Small intestine (tissue), 7 donors: ENCODE measurements around the gene TBX5. TPM values are rescaled to one million over a fixed set of nuclear protein-coding genes. Genes with fewer than 3 reads are reported as not detected.

Source experiments
- DNase-seq, 2 donors: peaks; one replicate each; pipeline versions ENCODE4 v3.0.0 to v3.0.0-alpha.2; 2013
- FAIRE-seq: peaks from 2 replicates; lab custom pipeline; 2012; peaks lifted over from hg19 to GRCh38; lab: Jason Lieb, UNC
- H3K27ac ChIP-seq, 3 donors: one replicate each; pipeline ENCODE4 v1.5.1; 2013; ENCODE audit warnings: low read length in 2 of 3, mild to moderate bottlenecking in 2 of 3, control low read depth in 1 of 3, inconsistent platforms in 1 of 3, low read depth in 1 of 3, moderate library complexity in 1 of 3
- H3K27me3 ChIP-seq, 3 donors: one replicate each; pipeline ENCODE4 v1.6.1; 2013; ENCODE audit warnings: low read length in 3 of 3, inconsistent platforms in 1 of 3; ENCODE audit not compliant: control insufficient read depth in 3 of 3, insufficient read depth in 3 of 3
- H3K36me3 ChIP-seq, 3 donors: one replicate each; pipeline ENCODE4 v1.6.1; 2013; ENCODE audit warnings: low read length in 3 of 3, inconsistent platforms in 1 of 3, low read depth in 1 of 3, mild to moderate bottlenecking in 1 of 3, moderate library complexity in 1 of 3; ENCODE audit not compliant: control insufficient read depth in 3 of 3, insufficient read depth in 2 of 3
- H3K4me1 ChIP-seq, 3 donors: one replicate each; pipeline ENCODE4 v1.6.1; 2013; ENCODE audit warnings: low read length in 2 of 3, inconsistent platforms in 1 of 3, low read depth in 1 of 3, mild to moderate bottlenecking in 1 of 3, moderate library complexity in 1 of 3; ENCODE audit not compliant: control insufficient read depth in 3 of 3, insufficient read depth in 2 of 3
- H3K4me3 ChIP-seq, 3 donors: one replicate each; pipeline ENCODE4 v1.5.1; 2013; ENCODE audit warnings: low read length in 3 of 3, control low read depth in 1 of 3, inconsistent platforms in 1 of 3, low read depth in 1 of 3, mild to moderate bottlenecking in 1 of 3, moderate library complexity in 1 of 3
- H3K9me3 ChIP-seq, 2 donors: one replicate each; pipeline ENCODE4 v1.6.1; 2013; ENCODE audit warnings: low read depth in 1 of 2, low read length in 1 of 2; ENCODE audit not compliant: control insufficient read depth in 2 of 2, insufficient read depth in 1 of 2
- WGBS, 3 donors: extraction: QIAGEN DNeasy Blood & Tissue Kit; methylation state at CpG; one replicate each; pipeline ENCODE4 v1.1.7; 2013; 5-methylcytosine and 5-hydroxymethylcytosine counted together
- polyA plus RNA-seq, 4 donors: library from polyadenylated mRNA; stranded (reverse) in 3 of 4; unstranded in 1 of 4; fragments of 200-250 nt in 3 of 4; fragments of 120-200 nt in 1 of 4; gene quantifications; one replicate each; pipeline versions ENCODE4 v1.2.1 to v1.2.3, GENCODE V29; 2013
- donor health status: healthy with polysubstance abuse.
- donor health status: control.
- donor health status: control.
- donor health status: Bipolar disorder and iron deficiency.
- donor health status: healthy.

TBX5 gene
- polyA plus RNA-seq, 4 donors: not detected

GRCh38 chr12:114439817-114440216 is 33.9 kb upstream of the TBX5 start:
- WGBS, 3 donors: 2 to 9% (median 2%) methylated on average over 19 of the region's 19 CpGs
- FAIRE-seq (no peak), DNase-seq (no peak)
- Histone ChIP-seq H3K36me3 (no peaks in the 10 kb centered on the region), H3K4me1 (no peaks in the 10 kb centered on the region), H3K27ac (no peak overlapping the region), H3K9me3 (no peaks in the 10 kb centered on the region), H3K27me3 (peaks cover 17 to 75% (median 47%) of the 10 kb centered on the region in 3 donors), H3K4me3 (no peak overlapping the region)

DNA sequence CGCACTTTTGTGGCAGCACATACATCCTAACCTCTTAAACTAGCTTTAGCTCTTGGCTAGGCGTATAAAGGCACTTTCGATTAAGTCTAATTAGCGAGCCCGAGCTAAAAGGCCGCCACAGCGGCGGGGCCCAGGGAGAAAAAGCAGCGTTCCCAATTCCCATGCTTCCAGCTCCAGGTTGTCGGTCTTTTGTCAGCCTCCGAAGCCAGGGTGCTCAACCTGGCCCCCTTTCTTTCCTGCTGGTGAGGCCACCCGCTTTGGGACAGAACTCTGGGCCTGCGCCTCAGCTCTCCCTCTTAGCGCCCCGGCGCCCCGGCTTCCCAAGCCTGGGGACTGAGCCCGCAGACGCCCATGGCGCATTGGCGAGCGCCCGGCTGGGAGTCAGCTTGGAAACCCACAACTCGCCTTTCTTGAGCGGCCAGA is 33.3 kb upstream of the TBX5 start:
- no peaks in the 10 kb centered on the region for H3K9me3 ChIP-seq
- H3K36me3 ChIP-seq: no peaks in the 10 kb centered on the region
- DNase-seq (no peak), FAIRE-seq (no peak)
- H3K27ac ChIP-seq: no peak overlapping the region
- WGBS, 3 donors: 4 to 19% (median 14%) methylated on average over 25 of the region's 25 CpGs
- no peak overlapping the region for H3K4me3 ChIP-seq
- H3K27me3 ChIP-seq: peaks cover 14 to 70% (median 41%) of the 10 kb centered on the region in 3 donors
- H3K4me1 ChIP-seq: no peaks in the 10 kb centered on the region

DNA sequence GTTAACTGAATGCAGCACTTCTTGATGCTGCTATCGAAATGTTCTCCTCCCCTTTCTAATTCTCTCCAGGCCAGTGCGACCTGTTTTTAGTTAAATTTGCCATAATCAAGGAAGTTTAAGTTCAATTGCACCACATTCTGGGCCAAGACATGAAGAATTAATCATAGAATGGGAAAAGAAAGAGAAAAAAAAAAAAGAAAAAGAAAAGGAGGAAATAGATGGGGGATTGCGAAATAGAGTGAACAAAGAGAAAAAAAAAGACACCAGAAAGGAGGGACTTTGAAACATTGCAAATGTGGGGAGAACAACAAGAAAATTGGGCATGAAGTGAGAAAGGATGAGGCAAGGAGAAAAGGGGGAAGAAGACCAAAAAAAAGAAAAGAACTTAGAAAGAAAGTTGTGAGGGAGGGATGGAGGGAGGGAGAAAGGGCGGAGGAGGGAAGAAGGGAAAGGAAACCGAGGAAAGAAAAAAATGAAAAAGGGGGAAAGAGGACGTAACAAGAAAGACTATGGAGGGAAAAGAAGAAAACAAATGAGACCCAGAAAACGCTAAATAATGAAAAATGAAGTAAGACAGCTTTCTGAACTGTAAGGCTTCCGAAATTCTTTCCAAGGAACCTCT is 32.8 kb upstream of the TBX5 start:
- 7 to 14% (median 9%) methylated on average over 8 of the region's 8 CpGs for WGBS, 3 donors
- DNase-seq (no peak), FAIRE-seq (no peak)
- Histone ChIP-seq H3K27me3 (peaks cover 12 to 65% (median 37%) of the 10 kb centered on the region in 3 donors), H3K27ac (no peak overlapping the region), H3K36me3 (no peaks in the 10 kb centered on the region), H3K4me1 (no peaks in the 10 kb centered on the region), H3K9me3 (no peaks in the 10 kb centered on the region), H3K4me3 (no peak overlapping the region)

DNA sequence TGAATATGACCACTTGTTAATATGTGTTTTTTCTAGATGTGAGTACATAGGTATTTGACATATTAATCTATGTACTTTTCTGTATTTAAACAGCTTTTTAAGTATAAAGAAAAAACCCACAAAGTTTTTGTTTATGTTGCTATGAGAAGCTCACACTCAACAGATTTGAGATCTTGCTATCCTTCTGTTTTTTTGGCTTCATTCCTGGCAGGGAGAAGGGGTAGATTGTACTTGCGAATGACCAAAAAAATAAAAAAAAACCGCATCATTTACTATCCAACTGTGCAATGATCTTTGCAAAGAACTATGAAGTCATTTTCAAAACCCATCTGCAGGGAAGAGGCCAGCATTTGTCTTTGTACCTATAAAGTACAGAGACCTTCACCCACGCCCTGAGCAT is 28.4 kb upstream of the TBX5 start:
- WGBS, 3 donors: 51 to 57% (median 53%) methylated on average over 3 of the region's 3 CpGs
- DNase-seq (no peak), FAIRE-seq (no peak)
- Histone ChIP-seq H3K27me3 (peaks cover 2 to 25% (median 18%) of the 10 kb centered on the region in 3 donors), H3K27ac (no peak overlapping the region), H3K4me1 (no peaks in the 10 kb centered on the region), H3K4me3 (no peak overlapping the region), H3K9me3 (no peaks in the 10 kb centered on the region), H3K36me3 (no peaks in the 10 kb centered on the region)

DNA sequence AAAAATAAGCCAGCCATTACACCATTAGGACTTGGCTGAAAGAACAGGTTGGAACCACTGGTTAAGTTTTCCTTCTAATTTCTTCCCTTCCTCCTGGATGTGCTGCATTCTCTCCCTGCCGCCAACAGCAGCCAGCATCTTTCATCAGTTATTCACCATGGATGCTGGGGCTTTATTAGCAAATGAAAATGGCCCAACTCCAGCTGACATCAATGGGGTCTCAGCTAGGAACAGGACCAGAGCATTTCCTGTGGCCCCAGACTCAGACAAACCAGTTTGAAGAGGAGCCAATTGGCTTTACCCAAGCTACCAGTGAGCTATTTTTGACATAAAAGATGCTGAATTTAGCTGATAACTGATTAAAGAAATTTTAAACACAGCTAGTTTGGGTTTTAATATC is 26.0 kb upstream of the TBX5 start:
- Histone ChIP-seq H3K4me3 (no peak overlapping the region), H3K27ac (no peak overlapping the region), H3K36me3 (no peaks in the 10 kb centered on the region), H3K27me3 (peaks cover 0 to 6% (median 4%) of the 10 kb centered on the region in 3 donors), H3K9me3 (no peaks in the 10 kb centered on the region), H3K4me1 (no peaks in the 10 kb centered on the region)
- DNase-seq (no peak), FAIRE-seq (no peak)
- 31 to 38% (median 37%) methylated on average over 1 of the region's 1 CpG for WGBS, 3 donors

GRCh38 chr12:114430306-114430705 is 24.4 kb upstream of the TBX5 start:
- Histone ChIP-seq H3K27me3 (peaks cover 0 to 4% (median 0%) of the 10 kb centered on the region in 3 donors), H3K4me3 (no peak overlapping the region), H3K36me3 (no peaks in the 10 kb centered on the region), H3K9me3 (no peaks in the 10 kb centered on the region), H3K27ac (no peak overlapping the region), H3K4me1 (no peaks in the 10 kb centered on the region)
- DNase-seq: no peak
- no peak for FAIRE-seq
- 44 to 56% (median 54%) methylated on average over 4 of the region's 4 CpGs for WGBS, 3 donors

DNA sequence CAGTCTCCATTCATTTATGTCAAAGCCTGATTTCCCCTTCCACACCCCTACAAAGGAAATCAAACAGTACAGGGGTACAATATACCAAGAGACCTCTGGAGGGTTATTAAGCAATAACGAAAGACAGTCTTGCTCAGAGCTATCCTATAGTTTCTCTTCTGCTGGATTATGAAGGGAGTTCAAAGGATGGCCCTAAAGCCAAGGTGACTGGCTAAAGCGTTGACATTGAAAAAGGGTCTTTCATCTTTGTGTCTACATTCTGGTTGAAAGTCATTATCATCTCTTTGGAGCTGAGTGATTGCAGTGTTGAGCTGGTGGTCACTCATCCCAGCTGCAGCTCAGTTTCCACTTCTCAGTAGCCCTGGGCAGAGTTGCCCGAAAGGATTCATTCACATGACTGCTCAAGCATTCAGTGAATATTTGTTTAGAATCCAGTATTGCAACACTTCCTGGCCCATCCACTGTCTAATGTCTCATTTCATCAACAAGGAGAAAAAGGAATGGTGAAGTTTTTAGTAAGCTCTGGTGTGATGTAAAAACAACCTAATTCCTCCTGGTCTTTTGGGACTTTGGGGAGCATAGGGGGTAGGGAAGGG is 19.2 kb upstream of the TBX5 start:
- Histone ChIP-seq H3K9me3 (no peaks in the 10 kb centered on the region), H3K27me3 (peaks cover 2 to 6% (median 3%) of the 10 kb centered on the region in 3 donors), H3K36me3 (no peaks in the 10 kb centered on the region), H3K27ac (no peak overlapping the region), H3K4me3 (no peak overlapping the region), H3K4me1 (no peaks in the 10 kb centered on the region)
- no peak for FAIRE-seq
- no peak for DNase-seq
- WGBS, 3 donors: 42 to 56% (median 55%) methylated on average over 3 of the region's 3 CpGs

DNA sequence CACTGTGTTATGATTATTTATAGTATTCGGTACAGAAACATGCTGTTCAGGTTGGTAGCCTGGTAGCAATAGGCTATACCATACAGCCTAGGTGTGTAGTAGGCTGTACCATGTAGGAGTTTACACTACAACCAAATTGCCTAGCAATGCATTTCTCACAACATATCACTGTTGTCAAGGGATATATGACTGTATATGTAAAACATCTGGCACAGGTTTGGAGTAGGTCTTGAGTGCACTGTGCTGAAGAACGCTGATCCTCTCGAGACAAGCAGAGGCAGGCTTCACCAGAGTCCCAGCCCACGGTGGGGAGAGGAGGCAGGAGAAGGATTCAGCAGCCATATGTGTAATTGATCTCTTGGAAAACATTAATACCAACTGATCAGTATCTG is 15.0 kb upstream of the TBX5 start:
- DNase-seq (no peak), FAIRE-seq (no peak)
- Histone ChIP-seq H3K9me3 (no peaks in the 10 kb centered on the region), H3K27me3 (peaks cover 3 to 25% (median 8%) of the 10 kb centered on the region in 3 donors), H3K27ac (no peak overlapping the region), H3K36me3 (no peaks in the 10 kb centered on the region), H3K4me1 (no peaks in the 10 kb centered on the region), H3K4me3 (no peak overlapping the region)
- WGBS, 3 donors: 65 to 69% (median 65%) methylated on average over 4 of the region's 4 CpGs
